Activated T-cell treated with anti-CD3 and anti-CD28 coated beads, Interleukin-2, amount 50 U/mL, for 4 hours (primary cell): ENCODE results near the gene SERTAD2. TPM values are rescaled to one million over a fixed set of nuclear protein-coding genes. Genes with fewer than 3 reads are reported as not detected.

Experiments
- ATAC-seq, 2 donors: fragments of 200-7000 bp; cut with Tn5 transposase; one replicate each; pipeline ENCODE4 v1.10.0; 2021
- DNase-seq: peaks from one replicate; pipeline ENCODE4 v3.0.0-alpha.2; 2020
- H3K27me3 Mint-ChIP-seq: one replicate; pipeline ENCODE4 v1.8.0; 2021; ENCODE audit warnings: low read depth, mixed read lengths
- H3K36me3 Mint-ChIP-seq: one replicate; pipeline ENCODE4 v1.8.0; 2022; ENCODE audit warnings: mixed read lengths; ENCODE audit not compliant: insufficient read depth
- H3K4me1 Mint-ChIP-seq: one replicate; pipeline ENCODE4 v1.8.0; 2021; ENCODE audit warnings: low read depth, mixed read lengths
- H3K4me3 Mint-ChIP-seq: one replicate; pipeline ENCODE4 v1.8.0; 2021; ENCODE audit warnings: mild to moderate bottlenecking, moderate library complexity, mixed read lengths
- H3K9me3 Mint-ChIP-seq: one replicate; pipeline ENCODE4 v1.8.0; 2021; ENCODE audit warnings: mixed read lengths
- total RNA-seq, 3 donors: library from RNA; stranded (reverse); gene quantifications; one replicate each; pipeline ENCODE4 v1.2.1, GENCODE V29; 2021

Gene SERTAD2
- total RNA-seq, 3 donors from 2014 or later = 10.5 to 14.2 (median 12.7) TPM

- Mint-ChIP-seq H3K9me3 (no peaks in the 10 kb centered on the region), H3K36me3 (no peaks in the 10 kb centered on the region), H3K27me3 (no peaks in the 10 kb centered on the region), H3K4me3 (no peak overlapping the region), H3K4me1 (peaks cover 56% of the 10 kb centered on the region)
- DNase-seq = no peak
- ATAC-seq = peak; percentile 46 to 50
Observed at GRCh38 chr2:64661741-64662169, 8.0 kb upstream of the SERTAD2 start.

- Mint-ChIP-seq H3K9me3 (no peaks in the 10 kb centered on the region), H3K4me1 (peaks cover 60% of the 10 kb centered on the region), H3K36me3 (no peaks in the 10 kb centered on the region), H3K27me3 (no peaks in the 10 kb centered on the region), H3K4me3 (no peak overlapping the region)
- no peak for DNase-seq
- ATAC-seq = no peak
Observed at GRCh38 chr2:64659252-64659651, 5.5 kb upstream of the SERTAD2 start.

- H3K4me1 Mint-ChIP-seq = peaks cover 52% of the 10 kb centered on the region
- no peaks in the 10 kb centered on the region for H3K9me3 Mint-ChIP-seq
- no peak for ATAC-seq
- H3K4me3 Mint-ChIP-seq = no peak overlapping the region
- no peak for DNase-seq
- no peaks in the 10 kb centered on the region for H3K36me3 Mint-ChIP-seq
- no peaks in the 10 kb centered on the region for H3K27me3 Mint-ChIP-seq
Observed at GRCh38 chr2:64658269-64658668, 4.6 kb upstream of the SERTAD2 start.

- no peaks in the 10 kb centered on the region for H3K36me3 Mint-ChIP-seq
- no peaks in the 10 kb centered on the region for H3K9me3 Mint-ChIP-seq
- DNase-seq = no peak
- no peak for ATAC-seq
- no peak overlapping the region for H3K4me3 Mint-ChIP-seq
- no peaks in the 10 kb centered on the region for H3K27me3 Mint-ChIP-seq
- H3K4me1 Mint-ChIP-seq = peaks cover 54% of the 10 kb centered on the region
Observed at GRCh38 chr2:64657411-64657810, 3.7 kb upstream of the SERTAD2 start.

- H3K27me3 Mint-ChIP-seq = no peaks in the 10 kb centered on the region
- H3K36me3 Mint-ChIP-seq = no peaks in the 10 kb centered on the region
- H3K4me1 Mint-ChIP-seq = peaks cover 59% of the 10 kb centered on the region
- H3K9me3 Mint-ChIP-seq = no peaks in the 10 kb centered on the region
- H3K4me3 Mint-ChIP-seq = no peak overlapping the region
- DNase-seq = no peak
- ATAC-seq = no peak
Observed at GRCh38 chr2:64656379-64656778, 2.7 kb upstream of the SERTAD2 start.

DNA sequence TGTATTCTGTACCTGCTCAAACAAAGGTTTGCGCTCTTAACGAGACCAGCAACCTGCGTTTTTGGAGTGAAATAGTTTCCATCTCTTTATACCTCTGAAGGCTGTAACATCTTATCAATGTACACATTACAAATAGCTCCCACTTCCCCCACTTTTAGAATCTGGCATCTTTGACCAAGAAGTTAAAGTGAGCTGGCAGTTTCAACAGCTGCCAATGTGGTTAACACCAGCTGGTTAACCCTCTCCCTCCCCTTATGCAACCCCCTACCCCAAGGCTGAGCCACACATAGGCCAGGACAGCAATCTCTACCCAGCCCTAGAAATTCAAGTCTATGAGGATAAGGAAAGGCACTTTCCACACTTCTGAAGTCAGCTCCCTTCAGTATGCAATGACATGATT, 2.2 kb upstream of the SERTAD2 start:
- H3K27me3 Mint-ChIP-seq = no peaks in the 10 kb centered on the region
- no peaks in the 10 kb centered on the region for H3K9me3 Mint-ChIP-seq
- peak overlapping the region; percentile 81 for H3K4me3 Mint-ChIP-seq
- no peaks in the 10 kb centered on the region for H3K36me3 Mint-ChIP-seq
- DNase-seq (no peak), ATAC-seq (no peak)
- peaks cover 62% of the 10 kb centered on the region for H3K4me1 Mint-ChIP-seq

DNA sequence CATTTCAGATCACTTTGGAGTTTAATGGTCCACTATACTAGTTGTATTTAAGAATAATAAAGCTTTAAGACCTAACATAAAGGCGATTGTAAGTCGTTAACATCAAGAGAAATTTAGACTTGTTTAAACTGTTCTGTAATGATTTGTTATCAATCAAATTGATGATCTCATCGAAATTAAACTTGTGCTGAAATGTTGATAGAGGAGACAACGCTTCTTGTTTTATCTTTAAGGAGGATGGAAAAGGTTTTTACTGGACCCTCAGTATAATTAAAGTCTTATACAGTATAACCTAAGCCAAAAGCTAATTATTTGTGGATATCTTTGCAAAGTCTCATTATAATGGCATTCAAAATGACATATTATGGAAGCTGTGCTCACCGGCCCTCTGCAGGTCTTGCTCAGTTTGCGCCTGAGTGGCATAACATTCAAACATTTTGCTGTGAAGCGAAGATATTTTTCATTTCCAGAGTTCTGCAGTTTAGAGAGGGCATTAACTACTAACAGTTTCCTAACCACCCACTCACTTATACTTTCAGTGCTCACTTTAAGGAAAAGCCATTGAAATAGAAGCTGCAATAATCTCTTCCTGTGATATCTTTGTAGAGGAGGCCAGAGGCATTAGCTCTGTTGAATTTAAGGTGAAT, 1.4 kb upstream of the SERTAD2 start:
- no peaks in the 10 kb centered on the region for H3K36me3 Mint-ChIP-seq
- DNase-seq (peak; percentile 30), ATAC-seq (peak in 1 of 2 donors; percentile 6)
- H3K4me3 Mint-ChIP-seq = peak overlapping the region; percentile 81
- peaks cover 65% of the 10 kb centered on the region for H3K4me1 Mint-ChIP-seq
- no peaks in the 10 kb centered on the region for H3K27me3 Mint-ChIP-seq
- no peaks in the 10 kb centered on the region for H3K9me3 Mint-ChIP-seq

DNA sequence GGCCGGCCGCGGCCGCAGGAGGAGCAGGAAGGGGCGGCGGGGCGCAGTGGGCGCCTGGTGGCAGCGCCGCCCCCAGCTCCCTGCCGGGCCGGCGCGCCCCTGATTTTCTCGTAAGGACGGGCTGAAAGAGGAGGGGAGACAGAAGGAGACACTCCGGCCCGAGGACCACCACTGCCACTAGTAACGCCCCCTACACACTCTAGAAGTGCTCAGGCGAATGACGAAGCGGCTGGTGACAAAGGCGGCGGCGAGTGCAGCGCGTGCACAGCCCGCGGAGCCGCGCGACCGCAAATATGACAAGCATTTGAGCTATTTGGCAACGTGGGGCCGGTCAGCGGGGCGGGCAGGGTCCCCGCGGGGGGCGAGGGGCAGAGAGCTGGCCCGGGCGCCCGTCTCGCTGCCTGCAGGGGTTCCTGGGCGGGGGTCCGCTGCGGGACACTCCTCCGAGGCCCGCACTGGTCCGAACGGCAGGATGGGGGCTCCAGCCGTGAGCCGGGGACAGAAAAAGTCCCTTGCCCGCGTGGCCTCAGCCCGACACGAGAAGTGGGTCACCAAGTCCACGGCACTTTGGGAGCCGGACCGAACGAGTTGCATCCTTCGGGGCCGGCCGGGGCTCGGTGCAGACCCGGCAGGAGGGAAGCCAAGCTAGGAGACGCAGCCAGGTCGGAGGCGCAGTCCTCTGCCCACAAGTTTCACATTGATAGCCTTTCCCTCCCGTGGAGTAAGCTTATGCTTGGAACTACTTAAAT, 524 bp upstream of the SERTAD2 start:
- DNase-seq (peak; percentile 61), ATAC-seq (peak; percentile 55 to 58)
- Mint-ChIP-seq H3K9me3 (no peaks in the 10 kb centered on the region), H3K4me1 (peaks cover 65% of the 10 kb centered on the region), H3K27me3 (no peaks in the 10 kb centered on the region), H3K36me3 (no peaks in the 10 kb centered on the region), H3K4me3 (peak overlapping the region; percentile 81)

- ATAC-seq (peak; percentile 22 to 25), DNase-seq (no peak)
- peaks cover 3% of the 10 kb centered on the region for H3K36me3 Mint-ChIP-seq
- H3K9me3 Mint-ChIP-seq = no peaks in the 10 kb centered on the region
- H3K27me3 Mint-ChIP-seq = no peaks in the 10 kb centered on the region
- peak overlapping the region; percentile 97 for H3K4me3 Mint-ChIP-seq
- H3K4me1 Mint-ChIP-seq = peaks cover 63% of the 10 kb centered on the region
Observed at GRCh38 chr2:64652231-64653108, 1.2 kb downstream of the SERTAD2 start.

GRCh38 chr2:64651590-64651989, 2.1 kb downstream of the SERTAD2 start:
- H3K9me3 Mint-ChIP-seq = no peaks in the 10 kb centered on the region
- H3K36me3 Mint-ChIP-seq = peaks cover 3% of the 10 kb centered on the region
- no peaks in the 10 kb centered on the region for H3K27me3 Mint-ChIP-seq
- H3K4me1 Mint-ChIP-seq = peaks cover 64% of the 10 kb centered on the region
- ATAC-seq = no peak
- peak overlapping the region; percentile 97 for H3K4me3 Mint-ChIP-seq
- DNase-seq = no peak

DNA sequence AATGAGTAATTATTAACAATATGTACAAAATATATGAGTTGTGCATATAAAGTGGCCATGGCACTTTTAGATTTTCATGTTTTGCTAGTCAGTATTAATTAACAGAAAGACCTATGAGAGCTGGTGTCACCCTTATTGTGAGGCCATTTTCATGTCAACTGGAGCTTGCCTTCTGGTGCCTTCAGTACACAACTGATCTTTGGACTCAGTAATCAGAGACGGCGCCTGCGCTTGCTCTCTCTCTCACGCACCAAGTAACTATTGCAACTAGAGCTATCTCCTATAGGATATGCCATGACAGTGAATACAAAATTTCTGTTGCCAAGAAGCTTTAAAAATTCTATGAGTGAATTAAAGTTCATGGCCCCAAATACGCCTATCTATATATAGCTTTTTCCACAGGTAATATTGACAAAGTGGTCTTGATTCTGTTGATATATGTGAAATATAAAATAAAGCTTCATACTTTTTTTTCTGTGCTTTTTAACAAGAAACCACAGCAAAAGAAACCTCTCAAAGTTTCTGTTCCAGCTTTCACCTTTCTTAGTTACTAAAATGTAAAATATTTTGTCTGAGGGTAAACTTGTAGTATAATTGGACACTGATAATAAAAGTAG, 2.9 kb downstream of the SERTAD2 start:
- Mint-ChIP-seq H3K9me3 (no peaks in the 10 kb centered on the region), H3K4me1 (peaks cover 69% of the 10 kb centered on the region), H3K4me3 (no peak overlapping the region), H3K36me3 (peaks cover 3% of the 10 kb centered on the region), H3K27me3 (no peaks in the 10 kb centered on the region)
- DNase-seq (no peak), ATAC-seq (no peak)

- Mint-ChIP-seq H3K4me1 (peaks cover 63% of the 10 kb centered on the region), H3K9me3 (no peaks in the 10 kb centered on the region), H3K4me3 (no peak overlapping the region), H3K27me3 (no peaks in the 10 kb centered on the region), H3K36me3 (peaks cover 3% of the 10 kb centered on the region)
- ATAC-seq (no peak), DNase-seq (no peak)
Observed at GRCh38 chr2:64650296-64650695, 3.4 kb downstream of the SERTAD2 start.

DNA sequence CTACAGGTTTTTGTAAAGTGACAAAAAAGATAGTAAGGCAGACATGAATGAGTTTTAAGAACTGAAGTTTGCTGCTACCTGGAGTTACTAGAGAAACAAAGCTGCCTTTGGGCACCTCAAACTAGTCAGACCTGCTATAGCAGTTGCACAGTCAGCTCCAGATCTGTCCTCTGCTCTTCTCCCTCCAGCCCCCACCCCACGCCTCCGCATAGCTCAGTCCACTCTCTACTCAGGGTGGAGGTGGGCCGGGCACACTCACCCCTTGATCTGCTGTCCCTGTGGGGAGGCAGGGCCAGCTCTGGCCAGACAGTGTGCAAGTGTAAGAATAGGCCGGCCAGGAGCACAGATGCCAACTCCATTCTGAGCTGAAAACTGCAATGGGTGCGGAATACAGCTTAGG, 4.1 kb downstream of the SERTAD2 start:
- Mint-ChIP-seq H3K36me3 (peaks cover 3% of the 10 kb centered on the region), H3K27me3 (no peaks in the 10 kb centered on the region), H3K4me3 (no peak overlapping the region), H3K9me3 (no peaks in the 10 kb centered on the region), H3K4me1 (peaks cover 63% of the 10 kb centered on the region)
- ATAC-seq (no peak), DNase-seq (no peak)

- Mint-ChIP-seq H3K4me3 (no peak overlapping the region), H3K27me3 (no peaks in the 10 kb centered on the region), H3K9me3 (no peaks in the 10 kb centered on the region), H3K36me3 (peaks cover 3% of the 10 kb centered on the region), H3K4me1 (peaks cover 66% of the 10 kb centered on the region)
- ATAC-seq = no peak
- no peak for DNase-seq
Observed at GRCh38 chr2:64649013-64649484, 4.7 kb downstream of the SERTAD2 start.
